HG03045 (cell line): ENCODE results near the gene ZNF692.

ENCODE experiments used
- ATAC-seq: cut with Tn5 transposase; IDR thresholded peaks from one replicate; pipeline ENCODE4 v1.9.1; 2021; ENCODE audit warnings: mild to moderate bottlenecking, moderate library complexity; ENCODE audit not compliant: unreplicated experiment

The ZNF692 gene

DNA sequence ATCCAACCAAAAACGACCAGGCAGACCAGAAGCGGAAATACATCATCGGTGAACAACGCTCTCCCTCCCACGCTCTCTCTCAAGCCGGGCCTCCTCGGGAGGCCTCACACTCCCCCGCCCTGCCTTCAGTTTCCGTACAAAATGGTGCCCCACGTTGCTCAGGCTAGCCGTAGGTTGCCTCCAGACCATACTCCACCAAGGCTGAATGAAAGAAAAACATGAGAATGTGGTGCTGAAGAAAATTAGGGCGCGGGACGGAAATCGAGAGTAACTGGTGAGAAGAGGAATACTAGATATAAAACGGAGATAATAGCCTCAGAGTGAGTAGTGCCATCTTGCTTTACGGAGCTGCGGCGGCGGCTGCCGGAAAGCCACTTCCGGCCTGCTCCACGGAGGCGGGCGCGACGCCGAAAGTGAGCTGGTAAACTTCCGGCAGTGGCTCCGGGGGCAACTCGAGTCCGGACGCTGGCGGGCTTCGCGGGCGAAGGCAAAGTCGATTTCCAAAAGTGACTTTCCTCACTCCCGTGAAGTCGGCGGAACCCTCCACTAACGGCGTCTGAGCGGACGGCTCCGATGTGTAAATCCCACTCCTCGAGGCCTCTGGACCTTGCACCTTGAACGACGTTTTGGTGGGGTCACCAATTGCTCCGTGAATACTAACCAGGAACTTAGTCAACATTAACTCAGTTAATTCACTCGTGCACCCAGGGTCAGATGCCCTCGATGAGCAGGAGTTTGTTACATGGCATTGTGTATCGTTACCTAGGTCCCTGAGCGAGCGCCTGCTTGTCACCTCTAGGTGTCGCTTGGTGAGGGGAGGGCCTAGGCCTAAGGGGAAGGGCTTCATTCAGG is 32.8 kb downstream of the ZNF692 start, which contains the start of gene SH3BP5L:
SH3BP5L (minus strand) TSS at position 7 of the 852 bp plus-strand sequence. CDS start 980 bp downstream, outside the sequence.
- peak; percentile 92 for ATAC-seq

GRCh38 chr1:248825573-248825908 is 33.3 kb downstream of the ZNF692 start:
- peak; percentile 4 for ATAC-seq

GRCh38 chr1:248825136-248825535 is 33.7 kb downstream of the ZNF692 start:
- ATAC-seq, result no peak

- no peak for ATAC-seq
Observed at GRCh38 chr1:248824701-248825100, 34.2 kb downstream of the ZNF692 start.

DNA sequence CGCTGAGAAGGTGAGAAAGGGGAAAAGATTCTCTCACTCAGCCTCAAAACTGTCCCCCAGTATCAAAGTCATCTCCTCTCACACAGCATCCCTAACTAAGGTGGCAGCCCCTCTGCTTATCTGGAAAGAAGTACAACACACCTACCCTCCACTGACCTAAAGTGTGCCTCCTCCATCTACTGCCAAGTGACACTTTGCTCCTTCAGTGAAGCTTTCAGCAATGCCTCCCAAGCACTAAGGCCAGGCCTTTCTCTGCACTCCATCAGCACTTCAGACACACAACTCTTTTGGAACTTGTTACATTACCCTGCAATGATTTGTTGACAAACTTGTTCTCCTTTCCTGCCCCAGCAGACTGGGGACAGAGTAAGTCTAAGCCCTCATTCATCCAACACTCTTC is 34.6 kb downstream of the ZNF692 start:
- ATAC-seq, result no peak

DNA sequence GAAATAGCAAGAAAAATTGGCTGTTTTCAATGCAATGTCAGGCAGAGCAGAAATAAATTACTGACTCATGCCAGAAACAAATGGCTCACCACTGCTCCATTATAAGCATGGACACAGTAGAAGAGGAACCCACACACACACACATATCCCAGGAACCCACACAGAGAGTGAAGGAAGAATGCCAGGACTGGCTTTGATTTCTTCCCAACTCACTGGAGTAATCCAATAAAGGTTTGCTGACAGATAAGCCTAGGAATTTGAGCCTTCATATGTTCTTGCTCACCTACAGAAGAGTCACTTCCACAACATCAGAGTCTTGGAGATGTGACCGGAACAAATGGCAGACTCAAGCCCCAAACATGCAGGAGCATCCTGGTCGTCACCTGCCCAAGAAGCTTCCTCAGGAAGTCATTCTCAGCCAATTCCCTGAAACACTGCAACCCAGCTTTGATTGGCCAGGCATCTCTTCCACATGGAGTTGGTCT is 35.3 kb downstream of the ZNF692 start:
- no peak for ATAC-seq

GRCh38 chr1:248822148-248823032 is 36.5 kb downstream of the ZNF692 start:
- no peak for ATAC-seq

DNA sequence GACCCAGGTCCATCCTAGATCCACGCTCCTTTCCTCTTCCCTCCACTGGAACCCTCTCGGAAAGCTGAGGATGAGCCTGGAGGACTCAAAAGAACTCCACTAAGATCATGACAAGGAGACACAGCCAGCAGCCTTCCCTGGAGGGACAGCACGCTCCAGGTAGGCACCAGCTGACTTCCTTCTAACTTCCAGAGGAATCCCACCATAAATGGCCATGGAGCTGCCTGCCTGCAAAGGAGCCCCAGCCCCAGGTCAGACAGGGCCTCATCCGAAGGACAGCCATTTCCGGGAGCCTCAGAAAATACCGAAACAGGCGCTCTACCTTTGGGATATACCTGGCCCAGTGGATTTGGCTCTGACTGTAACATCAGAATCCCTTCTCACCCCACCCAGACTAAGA is 37.2 kb downstream of the ZNF692 start:
- ATAC-seq, result no peak

- ATAC-seq, result no peak
Observed at GRCh38 chr1:248821101-248821500, 37.8 kb downstream of the ZNF692 start.

DNA sequence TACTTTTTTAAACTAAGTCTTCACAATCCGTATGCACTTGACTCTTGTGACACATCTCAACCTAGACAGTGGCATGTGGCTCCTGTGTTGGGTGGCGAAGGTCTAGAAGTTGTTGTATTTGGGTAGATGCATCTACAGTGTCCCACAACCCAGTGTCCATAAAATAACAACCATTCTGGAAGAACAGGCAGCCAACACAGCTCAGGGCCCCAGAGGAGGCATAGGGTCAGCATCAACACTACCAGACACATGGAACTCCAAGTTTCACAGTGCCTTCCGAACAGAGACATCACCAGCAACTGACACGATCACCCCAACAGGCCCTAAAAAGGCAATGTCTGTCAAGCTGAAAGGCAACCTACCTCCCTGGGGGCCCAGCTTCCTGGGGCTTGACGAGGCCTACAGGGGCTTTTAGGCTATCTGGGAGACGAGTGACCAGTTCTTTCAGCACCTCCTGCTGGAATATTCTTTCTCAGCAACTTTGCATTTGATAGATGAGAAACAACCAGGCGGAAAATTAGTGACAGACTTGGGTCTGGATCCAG is 38.8 kb downstream of the ZNF692 start:
- no peak for ATAC-seq

GRCh38 chr1:248818505-248819374 is 40.1 kb downstream of the ZNF692 start:
- no peak for ATAC-seq

DNA sequence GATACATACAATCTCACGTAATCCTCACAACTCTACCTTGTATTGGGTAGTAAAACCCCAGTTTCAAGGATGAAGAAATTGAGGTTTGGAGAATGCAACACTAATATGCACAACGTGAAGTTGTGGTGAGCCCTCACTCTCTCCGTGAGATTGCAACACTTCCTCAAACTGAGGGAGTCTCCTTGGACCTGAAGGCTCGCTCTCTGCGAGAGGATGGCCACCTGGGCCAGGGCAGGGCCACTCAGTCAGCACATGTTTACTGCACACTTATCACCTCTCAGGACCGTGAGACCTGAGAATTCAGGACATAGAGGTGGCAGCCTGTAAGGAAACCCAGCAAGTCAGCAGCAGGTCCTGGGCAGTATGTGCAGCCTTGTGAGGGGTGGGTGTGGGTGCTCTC is 41.8 kb downstream of the ZNF692 start:
- ATAC-seq, result no peak

GRCh38 chr1:248816042-248816851 is 42.6 kb downstream of the ZNF692 start:
- no peak for ATAC-seq

GRCh38 chr1:248815407-248816034 is 43.4 kb downstream of the ZNF692 start:
- ATAC-seq, result no peak

GRCh38 chr1:248814351-248814750 is 44.5 kb downstream of the ZNF692 start:
- no peak for ATAC-seq

- ATAC-seq, result no peak
Observed at GRCh38 chr1:248813546-248813945, 45.3 kb downstream of the ZNF692 start.

- no peak for ATAC-seq
Observed at GRCh38 chr1:248812736-248813425, 46.0 kb downstream of the ZNF692 start.
